Neural progenitor cell (in vitro differentiated cells): ENCODE data around the gene JAKMIP2.

Experiments used
- CTCF ChIP-seq: fragments of 200-600 bp; sonication (generic); IDR thresholded peaks from 2 replicates; pipeline ENCODE4 v1.5.1; 2017; ENCODE audit warnings: antibody characterized with exemption, mild to moderate bottlenecking
- EZH2 ChIP-seq: fragments of 200-600 bp; sonication (generic); IDR thresholded peaks from 2 replicates; pipeline ENCODE4 v1.6.1; 2017; ENCODE audit warnings: antibody characterized with exemption, mild to moderate bottlenecking, moderate library complexity

GRCh38 chr5:147635882-147636728, 146.4 kb downstream of the JAKMIP2 start:
- no peak for TF ChIP-seq CTCF
- no peak for TF ChIP-seq EZH2
